Measurements from ENCODE around the gene NUDT5.

NUDT5 gene

GRCh38 chr10:12191715-12192114 is 4.0 kb downstream of the NUDT5 start:
- H3K4me2 ChIP-seq (ENCODE audit: low read depth, low read length, poor library complexity, severe bottlenecking), result no peak overlapping the region
- no peaks in the 10 kb centered on the region for H3K27me3 ChIP-seq (ENCODE audit: low read length)
- H3K9me2 ChIP-seq (replicated peaks; ENCODE audit: insufficient read depth, low read length), result no peaks in the 10 kb centered on the region
- H3K4me3 ChIP-seq (ENCODE audit: insufficient read depth, low read length, poor library complexity, severe bottlenecking), result no peak overlapping the region
- H3K9me3 ChIP-seq (ENCODE audit: insufficient read depth, low read length), result no peaks in the 10 kb centered on the region
- no peak overlapping the region for H2AFZ ChIP-seq (ENCODE audit: low read depth, low read length, severe bottlenecking)
- no peak for TF ChIP-seq EZH2phosphoT487 (conservative IDR thresholded peaks at IDR 0.05; ENCODE audit: low read length)
- TF ChIP-seq CTCF (IDR thresholded peaks at IDR 0.05; ENCODE audit: insufficient read depth, low read length, poor library complexity, severe bottlenecking), result no peak
- H3K36me3 ChIP-seq (ENCODE audit: low read length), result no peaks in the 10 kb centered on the region
- H3F3A ChIP-seq (ENCODE audit: insufficient read depth), result no peaks in the 10 kb centered on the region
- H3K27ac ChIP-seq (ENCODE audit: low read depth, low read length), result no peak overlapping the region
- peaks cover 94% of the 10 kb centered on the region for H3K79me2 ChIP-seq (ENCODE audit: insufficient read depth, low read length)
- H4K20me1 ChIP-seq (ENCODE audit: low read depth, low read length), result no peaks in the 10 kb centered on the region
- no peak overlapping the region for H3K9ac ChIP-seq (ENCODE audit: low read length)

GRCh38 chr10:12189426-12189825 is 6.3 kb downstream of the NUDT5 start:
- no peaks in the 10 kb centered on the region for H3K27me3 ChIP-seq (ENCODE audit: low read length)
- H3K9me2 ChIP-seq (replicated peaks; ENCODE audit: insufficient read depth, low read length), result no peaks in the 10 kb centered on the region
- H3K4me3 ChIP-seq (ENCODE audit: insufficient read depth, low read length, poor library complexity, severe bottlenecking), result no peak overlapping the region
- no peaks in the 10 kb centered on the region for H4K20me1 ChIP-seq (ENCODE audit: low read depth, low read length)
- H3K9me3 ChIP-seq (ENCODE audit: insufficient read depth, low read length), result no peaks in the 10 kb centered on the region
- H3K36me3 ChIP-seq (ENCODE audit: low read length), result peaks cover 6% of the 10 kb centered on the region
- no peak overlapping the region for H3K4me2 ChIP-seq (ENCODE audit: low read depth, low read length, poor library complexity, severe bottlenecking)
- peaks cover 73% of the 10 kb centered on the region for H3K79me2 ChIP-seq (ENCODE audit: insufficient read depth, low read length)
- TF ChIP-seq EZH2phosphoT487 (conservative IDR thresholded peaks at IDR 0.05; ENCODE audit: low read length), result no peak
- no peak for TF ChIP-seq CTCF (IDR thresholded peaks at IDR 0.05; ENCODE audit: insufficient read depth, low read length, poor library complexity, severe bottlenecking)
- H3K9ac ChIP-seq (ENCODE audit: low read length), result no peak overlapping the region
- H3K27ac ChIP-seq (ENCODE audit: low read depth, low read length), result no peak overlapping the region
- H3F3A ChIP-seq (ENCODE audit: insufficient read depth), result no peaks in the 10 kb centered on the region; the same call in 1 of the 2 replicates
- H2AFZ ChIP-seq (ENCODE audit: low read depth, low read length, severe bottlenecking), result no peak overlapping the region

GRCh38 chr10:12188656-12189055 is 7.0 kb downstream of the NUDT5 start:
- no peaks in the 10 kb centered on the region for H3K27me3 ChIP-seq (ENCODE audit: low read length)
- no peak overlapping the region for H3K27ac ChIP-seq (ENCODE audit: low read depth, low read length)
- TF ChIP-seq EZH2phosphoT487 (conservative IDR thresholded peaks at IDR 0.05; ENCODE audit: low read length) (no peak), CTCF (IDR thresholded peaks at IDR 0.05; ENCODE audit: insufficient read depth, low read length, poor library complexity, severe bottlenecking) (no peak)
- no peaks in the 10 kb centered on the region for H4K20me1 ChIP-seq (ENCODE audit: low read depth, low read length)
- H3F3A ChIP-seq (ENCODE audit: insufficient read depth), result no peaks in the 10 kb centered on the region; the same call in 1 of the 2 replicates
- H3K4me3 ChIP-seq (ENCODE audit: insufficient read depth, low read length, poor library complexity, severe bottlenecking), result no peak overlapping the region
- H3K9me2 ChIP-seq (replicated peaks; ENCODE audit: insufficient read depth, low read length), result no peaks in the 10 kb centered on the region
- no peaks in the 10 kb centered on the region for H3K9me3 ChIP-seq (ENCODE audit: insufficient read depth, low read length)
- no peak overlapping the region for H3K9ac ChIP-seq (ENCODE audit: low read length)
- peaks cover 7% of the 10 kb centered on the region for H3K36me3 ChIP-seq (ENCODE audit: low read length)
- no peak overlapping the region for H2AFZ ChIP-seq (ENCODE audit: low read depth, low read length, severe bottlenecking)
- peaks cover 66% of the 10 kb centered on the region for H3K79me2 ChIP-seq (ENCODE audit: insufficient read depth, low read length)
- no peak overlapping the region for H3K4me2 ChIP-seq (ENCODE audit: low read depth, low read length, poor library complexity, severe bottlenecking)
